Smooth muscle cell (in vitro differentiated cells): ENCODE data around the gene FAM53B. TPM values are rescaled to one million over a fixed set of nuclear protein-coding genes. Genes with fewer than 3 reads are reported as not detected.

Source experiments
- DNase-seq: peaks from one replicate; lab custom pipeline; 2025; ENCODE audit not compliant: unreplicated experiment; lab: John Stamatoyannopoulos, UW
- H2AFZ ChIP-seq: fragments of 200-600 bp; sonication (generic); 2 replicates; pipeline ENCODE4 v1.6.0; 2016; ENCODE audit warnings: antibody characterized with exemption, low read depth, mild to moderate bottlenecking
- H3F3A ChIP-seq: fragments of 200-600 bp; sonication (generic); 2 replicates; pipeline ENCODE4 v1.6.0; 2017; ENCODE audit warnings: antibody characterized with exemption, low read depth
- H3K27ac ChIP-seq: fragments of 200-600 bp; sonication (generic); 2 replicates; pipeline ENCODE4 v1.5.1; 2016; ENCODE audit warnings: low read depth, mild to moderate bottlenecking
- H3K27me3 ChIP-seq: fragments of 200-600 bp; sonication (generic); 2 replicates; pipeline ENCODE4 v1.6.1; 2016; ENCODE audit warnings: low read depth, mild to moderate bottlenecking
- H3K36me3 ChIP-seq: fragments of 200-600 bp; sonication (generic); 2 replicates; pipeline ENCODE4 v1.5.1; 2016; ENCODE audit warnings: low read depth
- H3K4me1 ChIP-seq: fragments of 200-600 bp; sonication (generic); 2 replicates; pipeline ENCODE4 v1.5.1; 2016; ENCODE audit warnings: low read depth
- H3K4me2 ChIP-seq: fragments of 200-600 bp; sonication (generic); 2 replicates; pipeline ENCODE4 v1.6.0; 2016; ENCODE audit warnings: mild to moderate bottlenecking
- H3K4me3 ChIP-seq: fragments of 200-600 bp; sonication (generic); 2 replicates; pipeline ENCODE4 v1.5.1; 2016; ENCODE audit warnings: mild to moderate bottlenecking
- H3K79me2 ChIP-seq: fragments of 200-600 bp; sonication (generic); 2 replicates; pipeline ENCODE4 v1.6.0; 2016; ENCODE audit warnings: low read depth, mild to moderate bottlenecking
- H3K9ac ChIP-seq: fragments of 200-600 bp; sonication (generic); 2 replicates; pipeline ENCODE4 v1.6.0; 2016; ENCODE audit warnings: low read depth
- H3K9me3 ChIP-seq: fragments of 200-600 bp; sonication (generic); replicated peaks from 2 replicates; pipeline ENCODE4 v1.5.1; 2016; ENCODE audit warnings: low read depth
- H4K20me1 ChIP-seq: fragments of 200-600 bp; sonication (generic); 2 replicates; pipeline ENCODE4 v1.6.0; 2016; ENCODE audit warnings: low read depth
- CTCF ChIP-seq: fragments of 200-600 bp; sonication (generic); IDR thresholded peaks from 2 replicates; pipeline ENCODE4 v1.5.1; 2017; ENCODE audit warnings: borderline replicate concordance, mild to moderate bottlenecking, antibody characterized with exemption; ENCODE audit not compliant: insufficient read depth, poor library complexity, severe bottlenecking
- WGBS: methylation state at CpG from one replicate; pipeline ENCODE4 v1.1.7; 2016; ENCODE audit warnings: low lambda C conversion rate; 5-methylcytosine and 5-hydroxymethylcytosine counted together
- polyA plus RNA-seq: library from polyadenylated mRNA; unstranded; fragments of >200 nt; fragmentation: Nextera tagmentation; extraction: Ambion mirVana; gene quantifications from 2 replicates; pipeline ENCODE4 v1.2.1, GENCODE V29; 2016
- total RNA-seq: library from RNA; depleted of rRNA; stranded (reverse); fragments of >200 nt; gene quantifications from 2 replicates; pipeline ENCODE4 v1.2.3, GENCODE V29; 2014

FAM53B gene
- total and polyA plus RNA-seq, 2 experiments from 2014 or later = 5.5 to 6.2 TPM

GRCh38 chr10:124639646-124640045, 104.5 kb downstream of the FAM53B start:
- no peak for DNase-seq
- H3K4me3 ChIP-seq = no peak overlapping the region
- H3K36me3 ChIP-seq = no peaks in the 10 kb centered on the region
- no peaks in the 10 kb centered on the region for H3K9me3 ChIP-seq
- no peaks in the 10 kb centered on the region for H3K27me3 ChIP-seq
- H3F3A ChIP-seq = no peaks in the 10 kb centered on the region
- H2AFZ ChIP-seq = no peak overlapping the region
- 98% methylated on average over 6 of the region's 6 CpGs for WGBS
- no peak overlapping the region for H3K27ac ChIP-seq
- H4K20me1 ChIP-seq = peaks cover 66% of the 10 kb centered on the region
- no peak for TF ChIP-seq CTCF
- no peak overlapping the region for H3K9ac ChIP-seq
- H3K4me1 ChIP-seq = peaks cover 46% of the 10 kb centered on the region
- H3K4me2 ChIP-seq = no peak overlapping the region
- H3K79me2 ChIP-seq = no peaks in the 10 kb centered on the region

- H2AFZ ChIP-seq = no peak overlapping the region
- no peaks in the 10 kb centered on the region for H3F3A ChIP-seq
- H3K27ac ChIP-seq = no peak overlapping the region
- H3K79me2 ChIP-seq = no peaks in the 10 kb centered on the region
- no peaks in the 10 kb centered on the region for H3K36me3 ChIP-seq
- H3K4me2 ChIP-seq = no peak overlapping the region
- no peaks in the 10 kb centered on the region for H3K27me3 ChIP-seq
- no peak for DNase-seq
- H3K9ac ChIP-seq = no peak overlapping the region
- H3K4me1 ChIP-seq = peaks cover 43% of the 10 kb centered on the region
- 97% methylated on average over 6 of the region's 6 CpGs for WGBS
- no peaks in the 10 kb centered on the region for H3K9me3 ChIP-seq
- H4K20me1 ChIP-seq = peaks cover 63% of the 10 kb centered on the region
- no peak overlapping the region for H3K4me3 ChIP-seq
- TF ChIP-seq CTCF = no peak
These were observed 105.0 kb downstream of the FAM53B start for GRCh38 chr10:124639206-124639605.

GRCh38 chr10:124637746-124638145, 106.4 kb downstream of the FAM53B start:
- Histone ChIP-seq H3K9ac (no peak overlapping the region), H3K79me2 (peaks cover 4% of the 10 kb centered on the region), H2AFZ (no peak overlapping the region), H3K4me2 (no peak overlapping the region), H3K27me3 (no peaks in the 10 kb centered on the region), H3K4me1 (peaks cover 28% of the 10 kb centered on the region), H3K9me3 (no peaks in the 10 kb centered on the region), H3F3A (no peaks in the 10 kb centered on the region), H3K36me3 (no peaks in the 10 kb centered on the region), H4K20me1 (peaks cover 54% of the 10 kb centered on the region), H3K4me3 (no peak overlapping the region), H3K27ac (no peak overlapping the region)
- WGBS = 97% methylated on average over 8 of the region's 8 CpGs
- no peak for TF ChIP-seq CTCF
- no peak for DNase-seq

- DNase-seq = no peak
- Histone ChIP-seq H3K27ac (no peak overlapping the region), H3K79me2 (peaks cover 4% of the 10 kb centered on the region), H3K4me3 (no peak overlapping the region), H3F3A (no peaks in the 10 kb centered on the region), H3K9ac (no peak overlapping the region), H3K9me3 (no peaks in the 10 kb centered on the region), H3K36me3 (no peaks in the 10 kb centered on the region), H2AFZ (no peak overlapping the region), H4K20me1 (peaks cover 49% of the 10 kb centered on the region), H3K4me2 (no peak overlapping the region), H3K4me1 (peaks cover 23% of the 10 kb centered on the region), H3K27me3 (no peaks in the 10 kb centered on the region)
- WGBS = over 99% methylated on average over 14 of the region's 14 CpGs
- no peak for TF ChIP-seq CTCF
These were observed 107.0 kb downstream of the FAM53B start for GRCh38 chr10:124637091-124637700.
